B cell (primary cell): ENCODE results near the gene SETBP1. TPM values are rescaled to one million over a fixed set of nuclear protein-coding genes. Genes with fewer than 3 reads are reported as not detected.

ENCODE experiments used
- ATAC-seq: fragments of 200-7000 bp; cut with Tn5 transposase; one replicate; pipeline ENCODE4 v1.10.0; 2021; ENCODE audit warnings: low read depth, mild to moderate bottlenecking, moderate number of reproducible peaks, moderate library complexity
- CTCF ChIA-PET: fragments of 350-600 bp; sonication (Branson Sonifier 250); formaldehyde crosslinking; loops from one replicate; lab custom pipeline; 2021; ENCODE audit warnings: antibody characterized with exemption, inconsistent platforms; lab: Charles Lee
- POLR2A ChIA-PET: fragments of 350-600 bp; sonication (Branson Sonifier 250); formaldehyde crosslinking; loops from one replicate; lab custom pipeline; 2021; ENCODE audit warnings: antibody characterized with exemption; lab: Charles Lee
- DNase-seq: peaks from one replicate; pipeline ENCODE4 v3.0.0; 2013
- H2AFZ ChIP-seq: 2 replicates; pipeline ENCODE4 v1.6.1; 2012; ENCODE audit warnings: mild to moderate bottlenecking, low read depth, low read length; ENCODE audit not compliant: insufficient read depth, poor library complexity, severe bottlenecking
- H3K27ac ChIP-seq, 2 donors: 1 replicate in 1 of 2; 2 replicates in 1 of 2; pipeline ENCODE4 v1.5.1; 2012 to 2013; ENCODE audit warnings: low read length in 2 of 2, mild to moderate bottlenecking in 2 of 2, moderate library complexity in 1 of 2
- H3K27me3 ChIP-seq, 4 experiments: fragments of 200-600 bp in 1 of 4; sonication (generic) in 1 of 4; replicated peaks in 1 of 4; 1 replicate in 2 of 4; 2 replicates in 2 of 4; pipeline versions ENCODE4 v1.6.1 to v1.7.0; 2013 to 2016; ENCODE audit warnings: low read length in 3 of 4, mild to moderate bottlenecking in 2 of 4, mixed read lengths in 1 of 4, moderate library complexity in 1 of 4; ENCODE audit not compliant: insufficient read depth in 4 of 4, control insufficient read depth in 3 of 4; ENCODE audit errors: control extremely low read depth in 1 of 4
- H3K36me3 ChIP-seq, 2 experiments: replicated peaks in 1 of 2; 1 replicate in 1 of 2; 2 replicates in 1 of 2; pipeline versions ENCODE4 v1.6.1 to v1.7.1; 2013; ENCODE audit warnings: low read length in 1 of 2; ENCODE audit not compliant: insufficient read depth in 2 of 2, control insufficient read depth in 1 of 2; ENCODE audit errors: control extremely low read depth in 1 of 2, extremely low read depth in 1 of 2
- H3K4me1 ChIP-seq, 2 donors: fragments of 200-600 bp in 1 of 2; sonication (generic) in 1 of 2; 1 replicate in 1 of 2; 2 replicates in 1 of 2; pipeline versions ENCODE4 v1.5.1 to v1.6.1; 2013 to 2017; ENCODE audit warnings: low read length in 2 of 2; ENCODE audit not compliant: control insufficient read depth in 2 of 2, insufficient read depth in 2 of 2
- H3K4me2 ChIP-seq: replicated peaks from 2 replicates; pipeline ENCODE3; 2012; ENCODE audit warnings: mild to moderate bottlenecking, low read depth, low read length; ENCODE audit not compliant: poor library complexity, severe bottlenecking
- H3K4me3 ChIP-seq, 5 experiments: fragments of 200-600 bp in 1 of 5; sonication (generic) in 1 of 5; 1 replicate in 3 of 5; 2 replicates in 2 of 5; pipeline versions ENCODE4 v1.5.1 to v1.7.0; 2011 to 2016; ENCODE audit warnings: low read length in 4 of 5, mild to moderate bottlenecking in 4 of 5, low read depth in 2 of 5, control low read depth in 1 of 5, moderate library complexity in 1 of 5; ENCODE audit not compliant: insufficient read depth in 1 of 5; ENCODE audit errors: control extremely low read depth in 1 of 5, extremely low read depth in 1 of 5
- H3K79me2 ChIP-seq: fragments of 200-600 bp; sonication (generic); one replicate; pipeline ENCODE4 v1.6.0; 2016; ENCODE audit warnings: low read length; ENCODE audit not compliant: control insufficient read depth, insufficient read depth
- H3K9ac ChIP-seq: fragments of 200-600 bp; sonication (generic); 2 replicates; pipeline ENCODE4 v1.6.1; 2017; ENCODE audit warnings: mild to moderate bottlenecking, low read length, moderate library complexity
- H3K9me3 ChIP-seq, 3 donors: one replicate each; pipeline versions ENCODE4 v1.6.1 to v1.7.1; 2013; ENCODE audit warnings: low read length in 2 of 3; ENCODE audit not compliant: control insufficient read depth in 2 of 3, insufficient read depth in 1 of 3; ENCODE audit errors: control extremely low read depth in 1 of 3
- H4K20me1 ChIP-seq: 2 replicates; pipeline ENCODE4 v1.6.0; 2012; ENCODE audit warnings: mild to moderate bottlenecking, low read length; ENCODE audit not compliant: insufficient read depth, control insufficient read depth, poor library complexity, severe bottlenecking
- H3K27ac Mint-ChIP-seq: one replicate; pipeline ENCODE4 v1.8.0; 2021; ENCODE audit warnings: mixed read lengths
- H3K27me3 Mint-ChIP-seq: one replicate; pipeline ENCODE4 v1.8.0; 2021; ENCODE audit warnings: mixed read lengths
- H3K4me1 Mint-ChIP-seq: one replicate; pipeline ENCODE4 v1.8.0; 2021; ENCODE audit warnings: mixed read lengths
- H3K4me3 Mint-ChIP-seq: one replicate; pipeline ENCODE4 v1.8.0; 2021; ENCODE audit warnings: mixed read lengths
- H3K9me3 Mint-ChIP-seq: one replicate; pipeline ENCODE4 v1.8.0; 2022; ENCODE audit warnings: mixed read lengths; ENCODE audit not compliant: insufficient read depth
- EZH2 ChIP-seq: IDR thresholded peaks from 2 replicates; pipeline ENCODE4 v1.6.1; 2012; ENCODE audit warnings: borderline replicate concordance, low read depth, mild to moderate bottlenecking, moderate library complexity, low read length; ENCODE audit not compliant: insufficient read depth, poor library complexity, severe bottlenecking
- WGBS: methylation state at CpG from one replicate; pipeline ENCODE4 v1.1.5; 2013; ENCODE audit warnings: missing lambda C conversion rate; ENCODE audit not compliant: insufficient coverage; 5-methylcytosine and 5-hydroxymethylcytosine counted together
- intact Hi-C: fragments of 100-400 bp; cut with micrococcal nuclease; formaldehyde crosslinking; loops from one replicate; pipeline ENCODE4 v1.10.0; 2022
- polyA plus RNA-seq: library from polyadenylated mRNA; depleted of rRNA; stranded (reverse); fragments of >200 nt; gene quantifications from 2 replicates; pipeline ENCODE4 v1.2.3, GENCODE V29; 2012
- total RNA-seq, 2 donors: library from RNA; stranded (reverse); fragments of 120-200 nt in 1 of 2; gene quantifications; 1 replicate in 1 of 2; 2 replicates in 1 of 2; pipeline versions ENCODE4 v1.2.3 to v1.2.4, GENCODE V29; 2013 to 2022
- TF ChIP-seq, protein P1 (sequence below): fragments of 200-600 bp; IDR thresholded peaks from one replicate; pipeline ENCODE4 v1.8.0; 2022; ENCODE audit warnings: antibody characterized with exemption, mild to moderate bottlenecking

Gene SETBP1
- total and polyA plus RNA-seq, 2 donors (not counting 1 experiment from before 2014, with no cell fraction given) = 15.1 to 129 TPM

GRCh38 chr18:44681076-44681970 is 635 bp downstream of the SETBP1 start:
- H2AFZ ChIP-seq = peak overlapping the region; percentile 71
- peak overlapping the region; percentile 64 to 88 (median 81) for H3K4me3 ChIP-seq
- DNase-seq (peak; percentile 21), ATAC-seq (no peak)
- Mint-ChIP-seq H3K4me3 (no peak overlapping the region), H3K27me3 (no peaks in the 10 kb centered on the region), H3K4me1 (peaks cover 18% of the 10 kb centered on the region), H3K27ac (no peak overlapping the region), H3K9me3 (no peaks in the 10 kb centered on the region)
- 1% methylated on average over 10 of the region's 24 CpGs for WGBS
- H4K20me1 ChIP-seq = peaks cover 16% of the 10 kb centered on the region
- H3K79me2 ChIP-seq = peaks cover 56% of the 10 kb centered on the region
- TF ChIP-seq EZH2 = no peak
- TF ChIP-seq, protein P1, sequence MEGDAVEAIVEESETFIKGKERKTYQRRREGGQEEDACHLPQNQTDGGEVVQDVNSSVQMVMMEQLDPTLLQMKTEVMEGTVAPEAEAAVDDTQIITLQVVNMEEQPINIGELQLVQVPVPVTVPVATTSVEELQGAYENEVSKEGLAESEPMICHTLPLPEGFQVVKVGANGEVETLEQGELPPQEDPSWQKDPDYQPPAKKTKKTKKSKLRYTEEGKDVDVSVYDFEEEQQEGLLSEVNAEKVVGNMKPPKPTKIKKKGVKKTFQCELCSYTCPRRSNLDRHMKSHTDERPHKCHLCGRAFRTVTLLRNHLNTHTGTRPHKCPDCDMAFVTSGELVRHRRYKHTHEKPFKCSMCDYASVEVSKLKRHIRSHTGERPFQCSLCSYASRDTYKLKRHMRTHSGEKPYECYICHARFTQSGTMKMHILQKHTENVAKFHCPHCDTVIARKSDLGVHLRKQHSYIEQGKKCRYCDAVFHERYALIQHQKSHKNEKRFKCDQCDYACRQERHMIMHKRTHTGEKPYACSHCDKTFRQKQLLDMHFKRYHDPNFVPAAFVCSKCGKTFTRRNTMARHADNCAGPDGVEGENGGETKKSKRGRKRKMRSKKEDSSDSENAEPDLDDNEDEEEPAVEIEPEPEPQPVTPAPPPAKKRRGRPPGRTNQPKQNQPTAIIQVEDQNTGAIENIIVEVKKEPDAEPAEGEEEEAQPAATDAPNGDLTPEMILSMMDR = no peak
- H3K4me2 ChIP-seq = peak overlapping the region; percentile 77
- H3K4me1 ChIP-seq = peaks cover 41 to 52% of the 10 kb centered on the region in 2 donors
- CTCF ChIA-PET = interaction anchor here (0.8 to 2.9 kb wide), 16 partner anchors 8 to 537 kb away, joined by 3 to 57 read pairs (median 4); no protein-coding TSS in a partner anchor
- POLR2A ChIA-PET = interaction anchor here (0.7 to 2.9 kb wide), 10 partner anchors 36 to 422 kb away, joined by 3 to 32 read pairs (median 4); no protein-coding TSS in a partner anchor
- H3K27ac ChIP-seq = peak overlapping the region; percentile 62 to 68
- H3K9me3 ChIP-seq = no peaks in the 10 kb centered on the region
- peak overlapping the region; percentile 71 for H3K9ac ChIP-seq
- H3K36me3 ChIP-seq = no peaks in the 10 kb centered on the region
- intact Hi-C loops = loop anchor here (1.0 to 10.0 kb wide), 4 partner anchors 19 to 343 kb away; no protein-coding TSS in a partner anchor
- no peaks in the 10 kb centered on the region for H3K27me3 ChIP-seq
